HG02870 (cell line): ENCODE measurements around the gene DPH1.

Experiments used
- ATAC-seq: cut with Tn5 transposase; IDR thresholded peaks from one replicate; pipeline ENCODE4 v1.9.1; 2021; ENCODE audit warnings: mild to moderate bottlenecking, moderate library complexity; ENCODE audit not compliant: unreplicated experiment

DPH1 gene

DNA sequence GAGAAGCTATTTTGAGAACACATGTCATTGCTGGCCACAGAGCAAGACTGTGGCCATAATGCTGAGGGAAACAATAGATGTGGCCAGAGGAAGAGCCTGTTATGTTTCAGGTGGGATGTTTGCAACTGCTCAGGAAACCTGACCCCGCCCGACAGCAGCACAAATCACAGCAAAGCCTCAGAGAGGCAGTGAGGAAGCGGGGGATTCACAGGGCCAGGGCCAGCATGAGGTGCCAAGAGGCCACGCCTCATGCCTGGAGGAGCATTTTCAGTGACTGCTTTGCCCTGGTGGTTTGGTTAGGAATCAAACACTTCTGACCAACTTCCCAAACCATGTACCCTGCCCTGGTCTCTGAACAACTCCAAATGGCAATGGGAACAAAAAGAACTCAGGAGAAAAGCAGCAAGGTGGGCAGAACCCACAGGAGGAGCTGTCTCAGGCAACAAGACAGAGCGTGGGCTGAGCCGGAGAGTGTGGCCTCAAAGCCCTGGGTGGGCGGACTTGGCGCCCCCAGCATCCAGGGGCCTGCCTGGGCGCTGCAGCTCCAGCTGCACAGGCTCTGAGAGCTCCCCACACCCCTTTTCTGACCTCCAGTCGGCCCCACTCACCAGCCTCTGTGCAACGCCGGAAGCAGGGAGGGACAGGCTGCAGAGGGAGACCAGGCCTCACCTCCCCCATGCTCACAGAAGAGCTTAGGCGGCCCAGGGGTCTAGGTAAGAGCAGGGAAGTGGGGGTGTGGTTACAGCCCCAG, 45.6 kb downstream of the DPH1 start:
- no peak for ATAC-seq

DNA sequence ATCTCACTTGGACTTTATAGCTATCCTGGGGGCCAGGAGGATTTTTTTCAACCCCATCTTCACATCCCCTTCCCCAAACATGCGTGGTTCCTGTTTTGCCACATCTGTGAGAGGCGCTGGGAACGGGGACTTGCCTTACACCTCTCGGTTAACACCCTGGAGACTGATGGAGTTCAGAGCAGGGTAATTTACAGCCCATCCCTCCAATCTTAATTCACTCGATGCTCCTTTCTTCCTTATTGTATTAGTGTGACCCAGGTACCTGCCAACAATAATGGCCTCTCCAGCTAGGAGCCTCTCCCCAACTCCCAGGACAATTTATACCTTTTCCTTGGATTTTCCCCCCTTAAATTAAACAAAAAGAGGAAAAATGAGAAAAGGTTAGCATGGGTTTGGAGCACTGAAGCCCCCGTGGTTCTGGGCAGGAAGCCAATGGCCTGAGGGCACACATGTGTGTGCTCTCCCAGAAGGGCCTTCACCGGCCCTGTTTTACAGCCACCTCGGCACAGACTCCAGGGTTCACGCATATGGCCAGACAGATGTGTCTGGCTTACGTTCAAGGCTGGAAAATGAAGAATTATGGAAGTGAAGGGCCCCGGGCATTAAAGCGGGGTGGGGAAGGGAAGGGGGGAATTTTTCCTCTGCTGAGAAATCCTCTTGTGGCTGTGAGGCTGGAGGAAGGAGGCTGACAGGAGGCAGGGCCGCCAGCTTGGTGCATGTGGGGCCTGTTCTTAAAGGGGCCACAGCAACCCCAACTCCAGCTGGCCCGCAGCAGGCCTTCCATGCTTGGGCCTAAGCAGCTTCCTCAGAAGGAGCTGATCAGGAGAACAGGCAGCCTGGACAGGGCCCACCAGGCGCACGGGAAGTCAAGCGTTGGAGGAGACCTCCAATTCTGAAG, 46.4 kb downstream of the DPH1 start:
- ATAC-seq, result no peak

DNA sequence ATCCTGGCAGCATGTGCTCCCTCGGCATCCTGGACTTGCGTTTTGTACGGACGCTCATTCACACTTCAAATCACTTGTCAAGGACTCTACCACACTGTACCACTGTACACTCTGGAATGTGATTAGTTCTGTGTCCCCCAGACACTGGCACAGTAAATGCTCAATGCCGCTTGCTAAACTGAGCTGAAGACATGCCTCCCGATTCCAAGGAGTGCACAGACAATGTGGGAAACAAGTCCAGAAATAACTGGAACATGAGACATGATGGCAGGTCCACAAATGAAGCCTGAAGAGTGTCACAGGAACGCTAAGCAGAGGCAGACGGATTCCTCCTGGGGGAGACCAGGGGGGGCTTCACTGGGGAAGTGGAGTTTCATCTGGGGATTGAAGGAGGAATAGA, 47.1 kb downstream of the DPH1 start:
- ATAC-seq, result no peak

DNA sequence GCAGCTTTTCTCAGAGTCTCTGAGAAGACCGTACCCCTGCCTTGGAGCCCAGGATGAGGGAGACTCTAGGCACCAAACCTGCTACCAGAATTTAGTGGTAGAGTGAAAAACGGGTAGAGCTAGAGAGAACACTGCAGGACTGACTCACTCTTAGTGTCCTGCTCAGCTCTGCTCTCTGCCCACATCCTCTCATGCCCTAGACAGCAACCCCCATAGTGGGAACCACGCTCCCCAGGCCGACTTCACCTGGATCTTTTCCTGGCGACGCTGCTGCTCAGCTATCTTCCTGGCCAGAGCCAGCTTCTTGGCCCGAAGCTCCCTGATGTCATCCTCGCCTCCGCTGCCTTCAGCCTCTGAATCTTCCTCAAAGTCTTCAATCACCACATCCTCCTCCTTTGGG, 51.6 kb downstream of the DPH1 start:
- no peak for ATAC-seq

DNA sequence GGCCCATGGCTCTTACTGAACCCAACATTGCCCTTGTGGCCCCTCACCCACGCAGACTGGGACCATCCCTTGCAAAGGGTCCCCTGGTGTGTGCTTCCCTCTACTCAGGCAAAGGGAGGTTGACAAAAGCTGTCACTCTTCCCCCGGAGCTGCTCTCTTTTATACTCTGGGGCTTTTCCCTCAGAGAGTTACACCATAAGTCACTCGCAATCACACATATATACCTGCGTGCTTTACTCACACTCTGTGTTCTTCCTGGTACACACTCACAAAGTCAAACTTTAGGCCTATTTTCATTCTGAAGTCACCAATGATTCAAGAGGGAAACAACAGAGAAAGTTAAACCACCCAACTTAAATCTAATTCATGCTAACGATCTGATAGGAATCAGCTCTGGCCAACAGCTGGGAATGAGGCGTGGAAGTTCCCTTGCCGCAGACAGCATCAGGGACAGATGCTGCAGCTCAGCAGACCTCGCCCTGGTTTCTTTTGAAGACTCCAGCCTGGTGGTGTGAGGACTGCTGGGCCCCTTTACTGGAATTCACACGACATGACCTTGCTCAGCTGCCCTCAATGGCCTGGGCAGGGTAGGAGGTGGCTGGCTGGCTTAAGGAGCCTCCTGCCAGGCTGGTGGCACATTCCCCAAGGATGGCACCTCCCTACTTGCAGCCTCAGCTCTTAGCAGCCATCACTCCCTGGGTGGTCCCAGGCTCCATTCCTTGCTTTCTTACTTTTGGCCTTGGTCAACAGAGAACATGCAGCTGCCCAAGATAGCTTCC, 52.2 kb downstream of the DPH1 start:
- ATAC-seq, result no peak

DNA sequence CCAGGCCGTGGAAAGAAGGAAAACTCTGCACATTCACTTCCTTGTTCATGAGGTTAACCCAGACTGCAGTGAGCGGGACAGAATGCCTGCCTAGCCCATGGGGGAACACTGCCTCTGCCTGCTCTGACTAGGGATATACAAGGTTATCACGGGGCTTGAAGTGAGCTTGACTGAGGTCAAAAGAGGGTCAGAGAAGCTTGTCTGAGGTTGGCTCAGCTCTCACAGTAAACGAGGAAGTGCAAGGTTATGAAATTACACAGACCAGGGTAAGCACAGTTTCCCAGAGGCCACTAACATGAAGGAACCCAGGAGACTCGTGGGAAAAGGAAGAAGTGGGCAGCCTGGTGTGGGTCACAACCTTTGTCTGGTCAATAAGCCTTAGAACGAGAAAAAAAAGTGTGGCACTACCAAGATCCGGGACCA, 53.7 kb downstream of the DPH1 start:
- ATAC-seq, result peak; percentile 53

DNA sequence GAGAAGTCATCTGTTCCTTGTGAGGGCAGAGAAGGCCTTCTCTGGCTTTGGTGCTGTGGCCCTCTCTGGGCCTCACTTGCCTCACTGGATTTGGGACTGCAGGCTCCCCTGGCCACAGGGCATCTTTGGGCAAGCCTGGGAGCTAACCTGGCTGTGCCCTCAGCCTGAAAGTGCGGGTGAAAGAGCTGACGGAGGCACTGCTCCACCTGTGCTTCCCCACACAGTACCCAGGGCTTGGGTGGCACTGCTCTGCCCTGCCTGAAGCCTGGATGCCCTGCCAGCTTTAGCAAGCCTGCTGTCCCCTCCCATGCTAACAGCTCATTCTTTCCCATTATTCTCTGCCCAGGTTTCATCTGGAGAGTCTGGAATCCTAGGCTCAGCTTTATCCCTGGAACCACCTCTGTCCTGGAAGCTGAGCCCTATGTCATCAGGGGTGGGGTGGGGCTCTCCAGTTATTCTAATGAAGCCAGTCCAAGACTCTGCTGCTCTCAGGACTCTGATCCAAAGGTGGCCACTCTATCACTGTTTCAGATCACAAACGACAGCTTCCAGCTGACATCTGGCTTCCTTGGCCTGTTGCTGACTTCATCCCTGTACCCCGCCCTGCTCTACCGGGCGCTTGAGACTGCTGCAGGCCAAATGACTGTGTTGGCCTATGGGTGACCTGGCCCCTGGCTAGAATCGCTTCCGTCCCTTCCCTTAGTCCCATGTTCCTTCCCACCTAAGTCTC, 54.2 kb downstream of the DPH1 start:
- ATAC-seq, result no peak

DNA sequence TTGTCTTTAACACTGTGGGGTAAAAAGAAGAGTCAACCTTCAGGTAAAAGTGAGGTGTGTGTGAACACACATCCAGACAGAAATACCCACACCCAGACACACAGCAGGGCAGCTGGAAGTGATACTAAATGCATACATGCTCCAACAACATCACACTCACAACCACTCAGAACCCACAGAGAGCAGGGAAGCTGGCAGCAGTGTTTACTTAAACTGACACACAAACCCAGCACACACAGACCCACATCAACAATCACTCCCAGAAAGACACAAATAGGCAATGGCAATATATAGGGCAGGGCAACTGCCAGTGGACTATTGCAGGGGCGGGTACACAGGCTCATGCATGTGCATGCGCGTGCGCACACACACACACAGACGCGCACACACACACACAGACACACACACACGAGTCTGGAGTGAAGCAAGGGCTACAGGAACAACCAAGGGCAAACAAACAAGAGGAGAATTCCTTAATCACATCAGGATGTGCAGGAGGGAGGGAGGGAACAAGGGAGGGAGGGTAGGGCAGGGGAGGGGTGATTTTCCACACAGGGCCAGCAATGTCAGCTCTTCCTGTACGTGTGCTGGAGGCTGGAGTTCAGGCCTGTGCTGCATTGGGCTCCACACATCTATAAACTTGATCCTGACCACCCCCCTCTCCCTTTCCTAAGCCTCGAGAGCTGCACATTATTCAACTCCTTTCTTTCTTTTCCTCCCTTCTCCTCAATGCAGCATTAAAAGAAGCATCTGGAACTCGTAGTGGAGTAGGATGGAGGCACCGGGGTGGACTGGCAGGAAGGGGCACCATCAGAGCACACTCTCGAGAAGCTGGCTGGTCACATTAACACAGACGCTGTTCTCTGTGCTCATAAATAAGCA, 55.1 kb downstream of the DPH1 start:
- no peak for ATAC-seq

DNA sequence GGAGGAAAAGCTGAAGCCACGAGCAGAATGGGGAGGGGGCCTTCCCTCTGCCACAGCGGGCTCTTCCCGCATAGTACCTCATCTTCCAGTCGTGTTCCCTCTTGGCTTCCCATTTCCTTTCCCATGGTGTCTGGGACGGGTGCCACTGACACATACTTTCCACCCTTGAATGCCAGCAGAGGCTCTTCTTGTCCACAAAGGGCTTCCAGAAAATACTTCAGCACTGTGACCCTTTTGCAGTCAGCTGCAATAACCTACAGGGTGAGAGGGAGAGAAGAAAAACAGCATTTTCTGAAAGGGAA, 55.6 kb downstream of the DPH1 start:
- no peak for ATAC-seq

DNA sequence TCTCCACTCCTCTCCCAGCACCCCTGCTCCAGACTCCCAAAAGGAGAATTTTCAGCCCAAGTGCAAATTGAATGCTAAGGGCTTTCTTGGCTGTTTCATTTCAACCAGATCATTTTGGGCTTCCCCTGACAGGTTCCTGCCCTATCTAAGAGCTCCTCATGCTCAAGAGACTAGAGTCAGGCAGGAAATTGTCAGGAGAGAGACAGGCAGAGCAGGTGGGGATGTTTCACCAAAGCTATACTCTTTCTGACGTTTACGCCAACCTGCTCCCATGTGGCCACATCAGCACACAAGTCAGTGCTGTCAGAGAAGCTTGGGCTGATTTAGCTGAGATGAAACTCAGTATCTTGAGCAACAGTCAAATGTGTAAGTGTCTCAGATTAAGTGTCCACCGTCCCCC, 56.4 kb downstream of the DPH1 start:
- ATAC-seq, result no peak

DNA sequence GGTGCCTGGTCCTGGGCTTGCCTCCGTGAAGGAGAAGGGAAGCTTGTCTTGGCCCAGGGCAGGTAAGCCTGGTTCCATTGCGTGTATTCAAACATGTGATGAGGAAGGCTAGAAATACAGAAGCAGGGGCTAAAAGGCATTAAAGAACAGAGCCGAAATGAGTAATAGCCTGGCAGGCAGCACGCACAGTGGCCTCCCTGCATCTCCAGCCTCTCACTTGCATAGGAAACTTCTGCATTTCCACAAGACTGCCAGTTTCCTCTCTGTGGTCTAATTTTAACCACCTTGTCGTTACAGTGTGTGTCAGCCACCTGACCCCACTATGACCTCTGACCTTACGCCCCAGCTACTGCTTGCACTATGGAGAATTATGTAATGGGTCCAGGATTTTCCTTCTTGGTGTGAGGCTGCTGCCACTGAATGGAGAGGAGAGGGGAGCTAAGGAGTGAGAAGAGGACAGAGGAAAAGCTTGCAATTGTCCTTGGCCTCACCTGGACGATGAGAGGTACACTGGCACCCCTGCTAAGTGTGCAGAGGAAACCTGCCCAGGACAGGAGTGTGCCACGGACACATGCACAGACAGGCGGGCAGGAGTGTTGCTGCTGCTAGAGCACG, 57.8 kb downstream of the DPH1 start:
- peak; percentile 44 for ATAC-seq

DNA sequence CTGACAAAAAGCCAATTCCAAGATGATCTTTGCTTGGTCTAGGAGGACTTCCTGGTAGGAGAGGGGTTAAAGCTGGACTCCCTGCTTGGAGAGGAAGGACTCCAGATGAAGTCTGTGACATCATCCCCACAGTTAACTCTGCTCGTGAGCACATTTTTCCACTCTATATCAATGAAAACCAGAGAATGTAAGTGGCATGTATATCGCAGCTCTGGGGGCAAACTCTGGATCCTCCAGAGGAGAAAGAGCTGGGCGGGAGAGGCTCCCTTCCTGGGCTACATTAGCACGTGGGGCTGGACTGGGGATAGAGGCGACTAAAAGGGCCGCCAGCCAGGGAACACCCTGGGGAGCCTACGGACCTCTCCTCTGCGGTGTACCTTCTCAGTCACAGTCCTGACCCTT, 59.1 kb downstream of the DPH1 start:
- ATAC-seq, result peak; percentile 21

DNA sequence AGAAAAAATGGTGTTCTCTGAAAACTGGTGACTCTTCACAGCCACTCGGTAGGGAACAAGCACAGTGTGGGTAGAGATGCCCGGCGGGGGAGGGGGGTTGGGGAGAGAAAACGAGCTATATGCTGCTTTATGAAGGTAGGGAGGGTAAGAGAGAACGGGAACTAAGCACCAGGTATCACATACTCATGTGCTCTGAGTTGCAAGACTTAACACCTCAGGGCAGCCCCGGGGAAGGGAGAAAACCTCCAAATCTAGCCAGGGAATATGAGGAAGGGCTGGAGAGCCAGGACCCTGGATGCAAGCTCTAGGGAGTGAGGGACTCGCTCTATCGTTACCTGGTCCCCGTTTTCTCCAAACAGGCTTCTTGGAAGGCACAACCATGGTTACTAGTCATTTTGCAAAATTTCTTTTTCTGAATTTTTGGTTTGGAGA, 60.3 kb downstream of the DPH1 start:
- no peak for ATAC-seq

DNA sequence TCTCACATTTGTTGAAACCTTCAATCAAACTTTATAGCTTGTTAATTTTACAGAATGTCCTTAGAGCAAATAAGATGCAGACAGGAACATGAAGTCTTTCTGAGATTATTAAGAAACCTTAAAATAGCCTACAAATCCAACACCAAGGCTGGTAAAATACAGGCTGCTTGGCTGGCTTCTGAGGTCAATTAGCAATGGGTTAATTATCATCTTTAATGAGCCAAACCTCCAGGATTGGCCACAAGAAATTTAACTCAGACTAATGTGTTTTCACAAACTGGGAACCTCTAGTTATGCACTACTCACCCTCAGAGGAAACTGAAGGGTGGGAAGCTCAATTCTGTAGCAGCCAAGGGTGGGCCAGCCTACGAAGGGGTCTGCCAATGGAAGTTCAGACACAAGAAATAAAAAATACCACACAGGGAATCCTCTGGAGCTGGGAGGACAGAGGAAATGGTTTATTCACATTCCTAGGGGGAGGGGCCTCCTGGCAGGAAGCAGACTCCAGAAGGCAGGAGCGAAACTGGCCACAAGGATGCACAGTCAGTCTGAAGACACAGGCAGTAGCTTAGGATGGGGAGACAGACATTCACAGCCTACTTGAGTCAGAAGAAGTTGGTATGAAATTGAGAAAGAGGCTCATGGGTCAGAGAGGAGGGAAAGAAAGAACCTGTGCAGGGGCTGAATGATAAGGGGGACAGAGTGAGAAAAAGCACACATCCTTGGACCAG, 61.0 kb downstream of the DPH1 start:
- no peak for ATAC-seq

DNA sequence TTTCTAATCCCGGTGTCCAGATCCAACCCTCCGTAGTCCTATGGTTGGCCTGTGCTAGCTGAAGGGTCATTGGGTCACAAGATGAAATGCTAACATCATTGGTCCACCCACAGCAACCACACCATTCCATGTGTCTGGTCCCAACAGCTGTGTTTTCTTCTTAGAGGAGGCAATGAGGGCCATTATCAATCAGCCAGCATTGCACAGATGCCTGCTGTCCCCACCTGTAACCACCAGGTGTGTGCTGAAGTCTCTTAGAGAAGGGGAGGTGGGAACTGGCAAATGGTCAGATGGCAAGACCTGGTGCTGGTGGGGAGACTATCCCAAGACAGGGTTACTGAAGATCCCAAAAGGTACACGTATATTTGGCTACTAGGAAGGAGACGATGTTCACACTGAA, 62.3 kb downstream of the DPH1 start:
- no peak for ATAC-seq

DNA sequence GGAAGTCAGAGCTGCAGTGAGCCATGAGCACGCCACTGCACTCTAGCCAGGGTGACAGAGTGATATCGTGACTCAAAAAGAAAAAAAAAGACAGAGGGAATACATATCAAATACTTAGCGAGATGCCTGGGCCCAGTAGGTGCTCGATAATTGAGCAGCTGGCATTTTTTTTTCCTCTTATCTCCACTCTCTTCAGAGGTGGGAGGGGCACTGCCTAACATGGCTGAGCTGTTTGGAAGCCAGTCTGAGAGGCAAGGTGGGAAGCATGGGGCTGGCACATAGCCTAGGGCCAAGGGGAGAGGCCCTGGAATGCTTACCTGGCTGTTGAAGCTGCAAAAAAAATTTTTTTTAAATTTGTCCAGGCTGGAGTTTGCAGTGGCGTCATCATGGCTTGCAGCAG, 63.4 kb downstream of the DPH1 start:
- ATAC-seq, result no peak
